ENCODE results near the gene MON1A. TPM values are rescaled to one million over a fixed set of nuclear protein-coding genes. Genes with fewer than 3 reads are reported as not detected.

The MON1A gene
- total and polyA plus RNA-seq, 2 of the 8 experiments (the other 6 are each of a cell fraction or from before 2014, with no cell fraction given), result 10.3 to 14.1 TPM

GRCh38 chr3:49878686-49879085, 50.9 kb downstream of the MON1A start:
- Histone ChIP-seq H2BK120ac (replicated peaks; ENCODE audit: low read depth, low read length) (no peak overlapping the region), H3K23ac (ENCODE audit: insufficient read length) (no peak overlapping the region), H3K4me2 (ENCODE audit: insufficient read depth in 1 of 2, low read depth in 2 of 2, low read length in 2 of 2) (no peak overlapping the region), H3K27me3 (replicated peaks in 1 of 4; ENCODE audit: control insufficient read depth in 3 of 4, extremely low read depth in 1 of 4, insufficient read depth in 3 of 4, low read length in 3 of 4) (no peaks in the 10 kb centered on the region; a peak in 1 of 7 replicates), H2AK5ac (ENCODE audit: low read depth, low read length) (no peak overlapping the region), H3K36me3 (ENCODE audit: control insufficient read depth in 2 of 4, insufficient read depth in 4 of 4, low read length in 3 of 4) (no peaks in the 10 kb centered on the region), H3K79me1 (ENCODE audit: low read depth, low read length) (no peaks in the 10 kb centered on the region), H3K9me3 (ENCODE audit: insufficient read depth in 2 of 2, low read depth in 1 of 2, low read length in 1 of 2) (no peaks in the 10 kb centered on the region), H2BK15ac (ENCODE audit: low read length) (0 out of 2 replicates have a peak overlapping the region, but pooled peaks have one; percentile 29), H3K27ac (ENCODE audit: low read depth, low read length) (no peak overlapping the region), H3K56ac (replicated peaks; ENCODE audit: insufficient read length, low read depth, low read length) (no peak overlapping the region), H2BK12ac (ENCODE audit: low read depth, low read length) (no peak overlapping the region), H2BK20ac (ENCODE audit: low read length) (0 out of 2 replicates have a peak overlapping the region, but pooled peaks have one; percentile 21), H3K4ac (replicated peaks; ENCODE audit: insufficient read length, low read depth, low read length) (no peak overlapping the region), H3K18ac (ENCODE audit: extremely low read depth, low read length) (no peak overlapping the region), H3K9ac (replicated peaks in 1 of 4; ENCODE audit: extremely low read depth in 1 of 4, low read depth in 3 of 4, low read length in 3 of 4) (no peak overlapping the region), H3K14ac (ENCODE audit: insufficient read length) (no peak overlapping the region), H3K4me3 (ENCODE audit: extremely low read depth in 1 of 4, insufficient read depth in 2 of 4, low read depth in 3 of 4, low read length in 4 of 4) (no peak overlapping the region), H4K20me1 (replicated peaks in 1 of 2; ENCODE audit: control insufficient read depth in 1 of 2, insufficient read depth in 2 of 2, low read length in 2 of 2) (no peaks in the 10 kb centered on the region), H4K5ac (ENCODE audit: insufficient read length, low read depth, low read length) (no peak overlapping the region), H2AFZ (ENCODE audit: low read length) (no peak overlapping the region), H3K23me2 (ENCODE audit: low read depth, low read length) (no peaks in the 10 kb centered on the region), H4K8ac (ENCODE audit: extremely low read depth, insufficient read depth, low read length) (no peak overlapping the region), H3K79me2 (ENCODE audit: control insufficient read depth in 1 of 2, insufficient read depth in 2 of 2, low read length in 2 of 2) (no peaks in the 10 kb centered on the region), H2BK5ac (ENCODE audit: low read depth, low read length) (no peak overlapping the region), H4K91ac (replicated peaks; ENCODE audit: insufficient read length, low read length) (no peak overlapping the region), H3K4me1 (replicated peaks in 1 of 4; ENCODE audit: control insufficient read depth in 3 of 4, insufficient read depth in 4 of 4, low read length in 3 of 4) (peaks cover 10 to 22% (median 17%) of the 10 kb centered on the region in 4 experiments)
- ChIA-PET POLR2A (ENCODE audit: partially characterized antibody) (interaction anchor here (0.8 to 16.1 kb wide), 4 partner anchors 11 to 24 kb away, joined by 3 to 149 read pairs (median 4); partner anchors contain the start of genes CAMKV and TRAIP), CTCF (ENCODE audit: partially characterized antibody) (interaction anchor here (0.5 to 10.1 kb wide), 10 partner anchors 9 to 243 kb away, joined by 3 to 89 read pairs (median 4); partner anchors contain the start of gene CAMKV)
- DNase-seq (ENCODE audit: low read depth in 1 of 2, low spot score in 2 of 2), result no peak
- FAIRE-seq, result no peak
- no peak for TF ChIP-seq BACH1 (IDR thresholded peaks at IDR 0.05; ENCODE audit: low read length)
- no peak for TF ChIP-seq MAX (IDR thresholded peaks at IDR 0.05)
- TF ChIP-seq BRCA1 (IDR thresholded peaks at IDR 0.05; ENCODE audit: low read depth, low read length), result no peak
- no peak for TF ChIP-seq BCL11A (IDR thresholded peaks at IDR 0.05; ENCODE audit: low read depth in 2 of 2, low read length in 2 of 2)
- TF ChIP-seq GTF2F1 (IDR thresholded peaks at IDR 0.05; ENCODE audit: borderline replicate concordance, low read depth, low read length), result no peak
- TF ChIP-seq RFX5 (IDR thresholded peaks at IDR 0.05; ENCODE audit: borderline replicate concordance, low read depth, low read length), result no peak
- TF ChIP-seq TAF7 (optimal IDR thresholded peaks at IDR 0.05; ENCODE audit: borderline replicate concordance, low read depth, low read length), result no peak
- no peak for TF ChIP-seq SP4 (IDR thresholded peaks at IDR 0.05; ENCODE audit: low read length)
- TF ChIP-seq POU5F1 (IDR thresholded peaks at IDR 0.05; ENCODE audit: low read depth, low read length), result no peak
- TF ChIP-seq CTCF (IDR thresholded peaks at IDR 0.05; ENCODE audit: control extremely low read depth in 1 of 3, insufficient read depth in 1 of 3, low read depth in 1 of 3, low read length in 3 of 3), result no peak
- no peak for TF ChIP-seq JUN (IDR thresholded peaks at IDR 0.05; ENCODE audit: low read depth, low read length)
- TF ChIP-seq RXRA (IDR thresholded peaks at IDR 0.05; ENCODE audit: insufficient read depth, low read depth, low read length), result no peak
- TF ChIP-seq SIRT6 (IDR thresholded peaks at IDR 0.05; ENCODE audit: low read length), result no peak
